Measurements from ENCODE around the gene DAPK1.

The DAPK1 gene

GRCh38 chr9:87644659-87645058 is 147.0 kb downstream of the DAPK1 start:
- Histone ChIP-seq H3K9me2 (replicated peaks; ENCODE audit: control insufficient read depth, low read length) (no peaks in the 10 kb centered on the region), H3K9me3 (ENCODE audit: control insufficient read depth, insufficient read depth, low read length) (no peaks in the 10 kb centered on the region), H3K79me2 (ENCODE audit: control insufficient read depth, low read length) (no peaks in the 10 kb centered on the region), H3K4me1 (ENCODE audit: control insufficient read depth, low read length) (no peaks in the 10 kb centered on the region), H3F3A (ENCODE audit: control insufficient read depth, insufficient read depth) (no peaks in the 10 kb centered on the region), H3K4me2 (ENCODE audit: low read length) (no peak overlapping the region), H3K4me3 (ENCODE audit: low read length) (no peak overlapping the region), H3K27ac (ENCODE audit: low read depth, low read length) (no peak overlapping the region), H3K27me3 (ENCODE audit: control insufficient read depth, low read length) (no peaks in the 10 kb centered on the region), H3K36me3 (ENCODE audit: control insufficient read depth, low read length) (no peaks in the 10 kb centered on the region), H4K20me1 (ENCODE audit: control insufficient read depth, insufficient read depth, low read depth, low read length) (no peaks in the 10 kb centered on the region)
- TF ChIP-seq CTCF (IDR thresholded peaks at IDR 0.05; ENCODE audit: low read depth, low read length, poor library complexity, severe bottlenecking) = no peak
- no peak for TF ChIP-seq EZH2phosphoT487 (IDR thresholded peaks at IDR 0.05; ENCODE audit: borderline replicate concordance, low read length)

GRCh38 chr9:87646546-87646945 is 148.9 kb downstream of the DAPK1 start:
- H3K27me3 ChIP-seq (ENCODE audit: control insufficient read depth, low read length) = no peaks in the 10 kb centered on the region
- H3K27ac ChIP-seq (ENCODE audit: low read depth, low read length) = no peak overlapping the region
- TF ChIP-seq EZH2phosphoT487 (IDR thresholded peaks at IDR 0.05; ENCODE audit: borderline replicate concordance, low read length) (no peak), CTCF (IDR thresholded peaks at IDR 0.05; ENCODE audit: low read depth, low read length, poor library complexity, severe bottlenecking) (no peak)
- no peaks in the 10 kb centered on the region for H3K36me3 ChIP-seq (ENCODE audit: control insufficient read depth, low read length)
- no peak overlapping the region for H3K4me2 ChIP-seq (ENCODE audit: low read length)
- H3K9me3 ChIP-seq (ENCODE audit: control insufficient read depth, insufficient read depth, low read length) = no peaks in the 10 kb centered on the region
- no peaks in the 10 kb centered on the region for H3K9me2 ChIP-seq (replicated peaks; ENCODE audit: control insufficient read depth, low read length)
- no peak overlapping the region for H3K4me3 ChIP-seq (ENCODE audit: low read length)
- H3K79me2 ChIP-seq (ENCODE audit: control insufficient read depth, low read length) = no peaks in the 10 kb centered on the region
- no peaks in the 10 kb centered on the region for H4K20me1 ChIP-seq (ENCODE audit: control insufficient read depth, insufficient read depth, low read depth, low read length)
- no peaks in the 10 kb centered on the region for H3K4me1 ChIP-seq (ENCODE audit: control insufficient read depth, low read length)
- no peaks in the 10 kb centered on the region for H3F3A ChIP-seq (ENCODE audit: control insufficient read depth, insufficient read depth)

- no peaks in the 10 kb centered on the region for H3F3A ChIP-seq (ENCODE audit: control insufficient read depth, insufficient read depth)
- TF ChIP-seq CTCF (IDR thresholded peaks at IDR 0.05; ENCODE audit: low read depth, low read length, poor library complexity, severe bottlenecking) (no peak), EZH2phosphoT487 (IDR thresholded peaks at IDR 0.05; ENCODE audit: borderline replicate concordance, low read length) (no peak)
- no peaks in the 10 kb centered on the region for H3K36me3 ChIP-seq (ENCODE audit: control insufficient read depth, low read length)
- no peaks in the 10 kb centered on the region for H3K9me2 ChIP-seq (replicated peaks; ENCODE audit: control insufficient read depth, low read length)
- H3K4me1 ChIP-seq (ENCODE audit: control insufficient read depth, low read length) = no peaks in the 10 kb centered on the region
- no peaks in the 10 kb centered on the region for H4K20me1 ChIP-seq (ENCODE audit: control insufficient read depth, insufficient read depth, low read depth, low read length)
- H3K27me3 ChIP-seq (ENCODE audit: control insufficient read depth, low read length) = no peaks in the 10 kb centered on the region
- no peaks in the 10 kb centered on the region for H3K9me3 ChIP-seq (ENCODE audit: control insufficient read depth, insufficient read depth, low read length)
- H3K4me3 ChIP-seq (ENCODE audit: low read length) = no peak overlapping the region
- H3K79me2 ChIP-seq (ENCODE audit: control insufficient read depth, low read length) = no peaks in the 10 kb centered on the region
- H3K27ac ChIP-seq (ENCODE audit: low read depth, low read length) = no peak overlapping the region
- no peak overlapping the region for H3K4me2 ChIP-seq (ENCODE audit: low read length)
Observed at GRCh38 chr9:87647114-87647513, 149.4 kb downstream of the DAPK1 start.

GRCh38 chr9:87648606-87649005 is 150.9 kb downstream of the DAPK1 start:
- H3K4me3 ChIP-seq (ENCODE audit: low read length) = no peak overlapping the region

More at GRCh38 chr9:87648606-87649005, 150.9 kb downstream of the DAPK1 start:
- Histone ChIP-seq H3K36me3 (ENCODE audit: control insufficient read depth, low read length) (no peaks in the 10 kb centered on the region), H3K4me2 (ENCODE audit: low read length) (no peak overlapping the region), H3K9me2 (replicated peaks; ENCODE audit: control insufficient read depth, low read length) (no peaks in the 10 kb centered on the region), H3K9me3 (ENCODE audit: control insufficient read depth, insufficient read depth, low read length) (no peaks in the 10 kb centered on the region), H3F3A (ENCODE audit: control insufficient read depth, insufficient read depth) (no peaks in the 10 kb centered on the region), H3K79me2 (ENCODE audit: control insufficient read depth, low read length) (no peaks in the 10 kb centered on the region), H3K27me3 (ENCODE audit: control insufficient read depth, low read length) (no peaks in the 10 kb centered on the region), H4K20me1 (ENCODE audit: control insufficient read depth, insufficient read depth, low read depth, low read length) (no peaks in the 10 kb centered on the region), H3K4me1 (ENCODE audit: control insufficient read depth, low read length) (no peaks in the 10 kb centered on the region), H3K27ac (ENCODE audit: low read depth, low read length) (no peak overlapping the region)
- TF ChIP-seq EZH2phosphoT487 (IDR thresholded peaks at IDR 0.05; ENCODE audit: borderline replicate concordance, low read length) = no peak
- no peak for TF ChIP-seq CTCF (IDR thresholded peaks at IDR 0.05; ENCODE audit: low read depth, low read length, poor library complexity, severe bottlenecking)
